Stimulated activated naive CD8-positive, alpha-beta T cell treated with anti-CD3 and anti-CD28 coated beads, Interleukin-15, amount 100 ng/mL, for 72 hours (primary cell): ENCODE results near the gene PTPRN2.
A peak's percentile ranks its signal among the peaks of the same experiment; 100 is the strongest.
"Not testable (repeated sequence)": the region's sequence is repeated elsewhere in the genome, so short reads cannot be mapped to it uniquely, and the experiment has no call there.

Experiments
- ATAC-seq: fragments of 150-1000 bp; cut with Tn5 transposase; 2 replicates; pipeline ENCODE4 v1.10.0; 2021; ENCODE audit warnings: mild to moderate bottlenecking, moderate library complexity
- DNase-seq, 2 donors: peaks; one replicate each; pipeline ENCODE4 v3.0.0; 2021 to 2022
- H3K27ac Mint-ChIP-seq, 2 donors: one replicate each; pipeline ENCODE4 v1.8.0; 2022; ENCODE audit warnings: mild to moderate bottlenecking in 2 of 2, mixed read lengths in 2 of 2, moderate library complexity in 2 of 2
- H3K27me3 Mint-ChIP-seq: one replicate; pipeline ENCODE4 v1.8.0; 2022; ENCODE audit warnings: mixed read lengths
- H3K4me1 Mint-ChIP-seq: one replicate; pipeline ENCODE4 v1.8.0; 2022; ENCODE audit warnings: mild to moderate bottlenecking, mixed read lengths
- H3K4me3 Mint-ChIP-seq, 2 donors: one replicate each; pipeline ENCODE4 v1.8.0; 2022; ENCODE audit warnings: mild to moderate bottlenecking in 2 of 2, mixed read lengths in 2 of 2, moderate library complexity in 1 of 2
- H3K9me3 Mint-ChIP-seq, 2 donors: one replicate each; pipeline ENCODE4 v1.8.0; 2022; ENCODE audit warnings: mixed read lengths in 2 of 2

The PTPRN2 gene

GRCh38 chr7:158526531-158526930 is 61.1 kb downstream of the PTPRN2 start:
- DNase-seq, result no peak
- peaks cover 16% of the 10 kb centered on the region for H3K27me3 Mint-ChIP-seq
- H3K4me1 Mint-ChIP-seq, result no peaks in the 10 kb centered on the region
- no peak for ATAC-seq
- peaks cover 0 to 7% of the 10 kb centered on the region in 2 donors for H3K9me3 Mint-ChIP-seq
- H3K27ac Mint-ChIP-seq, result no peak overlapping the region
- H3K4me3 Mint-ChIP-seq, result no peak overlapping the region

DNA sequence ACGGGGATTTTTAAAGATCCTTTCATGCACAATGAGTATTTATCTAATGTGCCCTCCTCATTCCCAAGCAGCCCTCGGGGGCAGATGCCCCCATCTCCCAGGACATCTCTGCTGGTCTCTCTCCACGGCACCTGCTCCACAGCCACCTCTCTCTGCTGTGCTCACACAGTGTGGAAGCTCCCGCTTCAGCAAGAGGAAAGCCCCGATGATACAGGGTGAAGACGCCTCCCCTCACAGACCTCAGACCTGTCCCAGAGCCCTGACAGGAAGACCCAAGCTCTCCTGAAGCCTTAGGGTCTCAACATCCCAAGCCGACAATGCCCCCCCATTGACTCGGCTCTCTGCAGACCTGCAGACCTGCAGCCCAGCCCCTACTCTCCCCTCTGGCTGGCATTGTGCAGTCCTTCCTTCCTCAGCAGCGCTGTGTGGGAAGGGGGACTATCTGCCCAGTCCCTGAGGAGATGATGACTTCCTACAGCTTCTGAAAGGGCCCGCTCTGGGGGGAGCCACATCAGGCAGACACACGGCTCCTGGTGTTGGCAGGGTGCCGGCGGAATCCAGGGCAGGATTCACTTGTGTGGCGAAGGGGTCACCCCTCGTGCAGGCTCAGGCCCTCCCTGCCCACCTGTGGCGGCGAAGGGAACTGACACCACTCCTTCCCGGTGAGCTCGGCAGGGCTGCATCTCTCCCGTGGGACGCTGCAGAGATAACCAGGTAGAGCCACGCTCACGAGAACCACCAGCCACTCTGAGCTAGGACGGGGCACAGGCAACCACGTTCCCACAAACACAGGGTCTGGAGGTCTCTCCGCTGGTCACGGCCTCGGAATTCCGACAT is 61.8 kb downstream of the PTPRN2 start:
- ATAC-seq, result no peak

GRCh38 chr7:158524749-158525635 is 62.6 kb downstream of the PTPRN2 start:
- Mint-ChIP-seq H3K27ac (no peak overlapping the region), H3K4me3 (no peak overlapping the region), H3K9me3 (peaks cover 0 to 7% of the 10 kb centered on the region in 2 donors), H3K27me3 (peaks cover 16% of the 10 kb centered on the region), H3K4me1 (no peaks in the 10 kb centered on the region)
- DNase-seq, result no peak
- ATAC-seq, result no peak

More for the DNA sequence above, 61.8 kb downstream of the PTPRN2 start:
- H3K27me3 Mint-ChIP-seq, result peaks cover 16% of the 10 kb centered on the region
- no peak overlapping the region for H3K4me3 Mint-ChIP-seq
- no peak for DNase-seq
- peaks cover 0 to 7% of the 10 kb centered on the region in 2 donors for H3K9me3 Mint-ChIP-seq
- H3K27ac Mint-ChIP-seq, result peak overlapping the region in 1 of 2 donors; percentile 61
- no peaks in the 10 kb centered on the region for H3K4me1 Mint-ChIP-seq

DNA sequence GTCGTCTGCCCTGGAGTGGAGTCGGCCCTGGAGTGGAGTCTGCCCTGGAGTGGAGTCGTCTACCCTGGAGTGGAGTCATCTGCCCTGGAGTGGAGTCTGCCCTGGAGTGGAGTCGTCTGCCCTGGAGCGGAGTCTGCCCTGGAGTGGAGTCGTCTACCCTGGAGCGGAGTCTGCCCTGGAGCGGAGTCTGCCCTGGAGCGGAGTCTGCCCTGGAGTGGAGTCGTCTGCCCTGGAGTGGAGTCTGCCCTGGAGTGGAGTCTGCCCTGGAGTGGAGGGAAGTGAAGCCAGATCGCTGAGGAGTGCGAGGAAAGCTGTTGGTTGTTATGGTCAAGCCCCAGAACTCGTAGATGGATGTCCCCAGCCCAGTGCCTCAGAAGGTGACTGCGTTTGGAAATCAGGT is 63.3 kb downstream of the PTPRN2 start:
- peaks cover 16% of the 10 kb centered on the region for H3K27me3 Mint-ChIP-seq
- not testable (repeated sequence) for ATAC-seq, DNase-seq, H3K27ac Mint-ChIP-seq, H3K9me3 Mint-ChIP-seq, H3K4me3 Mint-ChIP-seq, H3K4me1 Mint-ChIP-seq

DNA sequence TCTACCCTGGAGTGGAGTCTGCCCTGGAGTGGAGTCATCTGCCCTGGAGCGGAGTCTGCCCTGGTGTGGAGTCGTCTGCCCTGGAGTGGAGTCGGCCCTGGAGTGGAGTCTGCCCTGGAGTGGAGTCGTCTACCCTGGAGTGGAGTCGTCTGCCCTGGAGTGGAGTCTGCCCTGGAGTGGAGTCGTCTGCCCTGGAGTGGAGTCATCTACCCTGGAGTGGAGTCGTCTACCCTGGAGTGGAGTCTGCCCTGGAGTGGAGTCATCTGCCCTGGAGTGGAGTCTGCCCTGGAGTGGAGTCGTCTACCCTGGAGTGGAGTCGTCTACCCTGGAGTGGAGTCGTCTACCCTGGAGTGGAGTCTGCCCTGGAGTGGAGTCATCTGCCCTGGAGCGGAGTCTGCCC is 63.7 kb downstream of the PTPRN2 start:
- ATAC-seq, H3K4me1 Mint-ChIP-seq, DNase-seq, H3K4me3 Mint-ChIP-seq, H3K27ac Mint-ChIP-seq, H3K9me3 Mint-ChIP-seq: not testable (repeated sequence)
- H3K27me3 Mint-ChIP-seq, result peaks cover 16% of the 10 kb centered on the region

GRCh38 chr7:158523165-158523856 is 64.3 kb downstream of the PTPRN2 start:
- H3K4me1 Mint-ChIP-seq, result not testable (repeated sequence)

GRCh38 chr7:158521795-158522194 is 65.8 kb downstream of the PTPRN2 start:
- not testable (repeated sequence) for ATAC-seq, H3K9me3 Mint-ChIP-seq, H3K27ac Mint-ChIP-seq, H3K4me3 Mint-ChIP-seq, DNase-seq, H3K4me1 Mint-ChIP-seq
- H3K27me3 Mint-ChIP-seq, result peaks cover 26% of the 10 kb centered on the region

More at GRCh38 chr7:158523165-158523856, 64.3 kb downstream of the PTPRN2 start:
- ATAC-seq, H3K4me3 Mint-ChIP-seq, DNase-seq, H3K9me3 Mint-ChIP-seq, H3K27ac Mint-ChIP-seq: not testable (repeated sequence)
- H3K27me3 Mint-ChIP-seq, result peaks cover 19% of the 10 kb centered on the region

DNA sequence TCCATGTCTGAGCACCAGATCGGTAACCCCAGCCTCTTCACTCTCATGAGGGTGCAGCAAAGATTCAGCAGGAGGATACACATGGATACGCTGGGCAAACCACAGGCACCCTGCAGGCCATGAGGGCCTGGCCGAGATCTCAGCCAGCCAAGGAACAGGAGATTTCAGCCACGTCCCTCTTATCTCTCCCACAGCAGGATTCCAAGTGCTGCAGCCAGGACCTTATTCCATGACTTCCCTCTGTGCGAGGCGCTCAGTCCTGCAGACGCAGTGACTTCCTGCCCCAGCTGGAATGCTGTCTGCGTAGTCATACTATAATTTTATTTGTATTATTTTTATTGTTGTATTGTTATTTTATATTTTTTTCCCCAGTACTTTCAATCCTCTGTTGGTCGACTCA is 66.8 kb downstream of the PTPRN2 start:
- Mint-ChIP-seq H3K27me3 (peaks cover 25% of the 10 kb centered on the region), H3K4me3 (no peak overlapping the region), H3K9me3 (peaks cover 0 to 7% of the 10 kb centered on the region in 2 donors), H3K27ac (no peak overlapping the region), H3K4me1 (no peaks in the 10 kb centered on the region)
- no peak for DNase-seq
- no peak for ATAC-seq

DNA sequence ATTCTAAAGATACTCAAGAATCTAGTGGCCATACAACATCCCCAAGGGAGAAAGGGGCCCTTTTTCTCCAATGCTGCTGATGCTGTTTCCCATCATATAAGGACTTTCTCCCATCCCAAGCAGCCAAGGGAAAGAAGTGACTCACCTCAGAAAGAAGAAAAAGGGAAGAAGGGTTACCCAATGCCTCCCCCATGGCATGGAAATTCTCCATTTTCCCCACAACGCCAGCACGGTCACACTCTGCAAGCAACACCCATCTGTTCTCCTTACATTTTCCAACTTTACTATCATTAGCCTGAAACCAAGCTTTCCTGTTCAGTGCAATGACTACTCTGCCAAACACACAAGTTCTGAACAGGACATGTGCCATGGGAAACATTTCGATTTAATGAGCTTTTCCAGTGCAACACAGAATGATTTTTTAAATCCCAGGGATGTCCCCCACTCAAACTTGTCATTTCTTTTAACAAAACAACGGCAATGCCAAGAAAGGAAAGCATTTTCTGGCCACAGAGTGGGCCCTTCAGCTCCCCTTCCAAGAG is 67.9 kb downstream of the PTPRN2 start:
- no peaks in the 10 kb centered on the region for H3K4me1 Mint-ChIP-seq
- H3K27ac Mint-ChIP-seq, result no peak overlapping the region
- no peak for ATAC-seq
- no peak for DNase-seq
- peaks cover 0 to 7% of the 10 kb centered on the region in 2 donors for H3K9me3 Mint-ChIP-seq
- H3K4me3 Mint-ChIP-seq, result no peak overlapping the region
- H3K27me3 Mint-ChIP-seq, result peaks cover 28% of the 10 kb centered on the region

DNA sequence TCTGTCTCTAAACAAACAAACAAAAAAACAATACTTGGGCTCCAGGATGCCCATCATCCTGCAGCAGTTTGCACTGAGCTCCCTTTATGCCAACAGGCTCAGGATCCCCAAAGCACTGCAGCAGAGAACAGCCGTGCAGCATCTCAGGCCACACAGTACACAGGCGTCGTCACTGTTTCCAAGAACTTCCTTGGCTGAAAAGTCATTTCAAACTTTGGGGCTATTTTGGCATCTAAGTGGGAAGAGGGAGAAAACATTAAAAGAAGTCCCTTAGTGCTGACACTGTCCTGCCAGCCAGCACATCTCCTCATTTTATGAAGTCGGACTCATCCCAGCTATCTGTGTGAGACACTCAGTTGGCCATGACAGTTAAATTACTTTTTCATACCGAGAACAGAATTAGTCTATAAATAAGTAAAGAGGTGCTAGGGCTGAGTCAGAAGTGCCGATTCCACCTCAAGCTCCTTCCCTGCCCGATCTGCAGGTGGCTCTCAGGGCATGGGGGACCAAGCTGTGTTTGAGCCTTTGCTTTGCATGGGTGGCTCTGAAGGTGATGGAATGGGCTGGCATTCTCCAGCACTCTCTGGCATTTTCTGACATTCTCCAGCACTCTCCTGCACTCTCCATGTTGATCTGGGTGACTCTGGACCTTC is 68.5 kb downstream of the PTPRN2 start:
- Mint-ChIP-seq H3K4me3 (no peak overlapping the region), H3K27me3 (peaks cover 28% of the 10 kb centered on the region), H3K27ac (no peak overlapping the region), H3K9me3 (peaks cover 0 to 7% of the 10 kb centered on the region in 2 donors), H3K4me1 (no peaks in the 10 kb centered on the region)
- DNase-seq (no peak), ATAC-seq (no peak)

- Mint-ChIP-seq H3K9me3 (peaks cover 3 to 9% of the 10 kb centered on the region in 2 donors), H3K27ac (peak overlapping the region in 1 of 2 donors; percentile 7), H3K27me3 (peaks cover 28% of the 10 kb centered on the region), H3K4me1 (no peaks in the 10 kb centered on the region), H3K4me3 (no peak overlapping the region)
- DNase-seq, result no peak
- no peak for ATAC-seq
Observed at GRCh38 chr7:158517571-158517970, 70.1 kb downstream of the PTPRN2 start.

DNA sequence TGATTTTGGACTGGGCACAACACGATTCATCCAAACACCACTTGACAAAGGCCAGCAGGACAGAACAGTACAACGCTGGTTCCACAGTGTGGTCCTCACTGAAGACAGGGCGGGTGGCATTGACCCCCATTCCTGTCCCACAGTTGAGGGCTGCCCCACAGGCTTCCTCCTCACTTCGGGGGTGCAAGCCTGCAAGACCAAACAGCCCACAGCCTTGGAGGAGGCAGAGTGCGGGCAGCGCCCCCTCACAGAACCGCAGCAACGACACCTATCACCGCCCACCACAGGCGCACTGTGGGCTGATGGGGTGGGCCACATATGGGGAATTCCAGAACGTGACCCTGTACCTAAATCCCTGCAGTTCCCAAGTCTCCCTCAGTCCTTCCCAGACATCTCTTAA is 70.6 kb downstream of the PTPRN2 start:
- H3K4me3 Mint-ChIP-seq, result no peak overlapping the region
- H3K4me1 Mint-ChIP-seq, result no peaks in the 10 kb centered on the region
- ATAC-seq (no peak), DNase-seq (no peak)
- H3K27ac Mint-ChIP-seq, result no peak overlapping the region
- H3K9me3 Mint-ChIP-seq, result peaks cover 8 to 11% of the 10 kb centered on the region in 2 donors
- peaks cover 28% of the 10 kb centered on the region for H3K27me3 Mint-ChIP-seq

DNA sequence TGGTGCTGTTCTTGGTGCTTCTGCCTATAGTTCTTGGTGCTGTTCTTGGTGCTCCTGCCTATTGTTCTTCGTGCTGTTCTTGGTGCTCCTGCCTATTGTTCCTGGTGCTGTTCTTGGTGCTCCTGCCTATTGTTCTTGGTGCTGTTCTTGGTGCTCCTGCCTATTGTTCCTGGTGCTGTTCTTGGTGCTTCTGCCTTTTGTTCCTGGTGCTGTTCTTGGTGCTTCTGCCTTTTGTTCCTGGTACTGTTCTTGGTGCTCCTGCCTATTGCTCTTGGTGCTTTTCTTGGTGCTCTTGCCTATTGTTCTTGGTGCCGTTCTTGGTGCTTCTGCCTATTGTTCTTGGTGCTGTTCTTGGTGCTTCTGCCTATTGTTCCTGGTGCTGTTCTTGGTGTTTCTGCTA is 71.1 kb downstream of the PTPRN2 start:
- Mint-ChIP-seq H3K9me3 (peaks cover 14 to 16% of the 10 kb centered on the region in 2 donors), H3K4me3 (no peak overlapping the region), H3K27ac (no peak overlapping the region), H3K27me3 (peaks cover 28% of the 10 kb centered on the region), H3K4me1 (no peaks in the 10 kb centered on the region)
- DNase-seq (no peak), ATAC-seq (no peak)

DNA sequence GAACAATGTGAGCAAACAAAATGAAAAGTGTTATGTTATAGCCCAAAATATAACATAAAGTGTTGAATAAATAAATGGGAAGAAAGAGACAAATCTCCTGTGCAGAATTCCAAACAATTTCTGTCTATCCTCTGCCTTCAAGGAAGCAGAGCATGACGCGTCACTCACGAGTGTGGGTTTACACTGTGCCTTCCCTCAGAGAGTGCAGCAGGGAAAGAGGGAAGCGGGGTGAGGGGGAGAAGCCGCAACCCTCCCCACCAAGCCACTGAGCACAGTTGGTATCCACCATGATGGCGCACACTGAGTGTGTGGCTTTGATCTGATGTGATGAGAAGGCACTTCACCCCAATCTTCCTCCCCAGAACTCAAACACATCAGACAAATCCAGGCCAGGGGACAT is 74.8 kb downstream of the PTPRN2 start:
- Mint-ChIP-seq H3K27ac (no peak overlapping the region), H3K27me3 (peaks cover 27% of the 10 kb centered on the region), H3K9me3 (peaks cover 23 to 39% of the 10 kb centered on the region in 2 donors), H3K4me1 (no peaks in the 10 kb centered on the region), H3K4me3 (no peak overlapping the region)
- ATAC-seq, result no peak
- no peak for DNase-seq

DNA sequence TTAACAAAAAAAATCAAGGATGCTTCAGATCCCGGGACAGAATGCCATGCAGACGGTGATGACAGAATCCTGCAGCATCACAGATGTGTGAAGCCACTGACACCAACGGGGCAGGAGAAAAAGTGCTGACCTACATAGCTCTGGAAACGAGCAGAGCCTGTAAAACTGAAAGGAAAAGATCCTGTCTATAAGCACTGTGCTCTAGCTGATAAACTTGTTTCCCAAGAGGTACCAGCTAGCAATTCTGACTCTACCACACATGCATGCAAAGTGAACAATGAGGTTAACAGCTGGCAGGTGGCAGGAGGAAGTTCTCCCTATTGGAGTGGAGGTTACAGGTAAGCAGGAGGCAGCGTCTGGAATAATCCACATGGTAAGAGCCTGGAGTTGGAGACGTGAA is 75.6 kb downstream of the PTPRN2 start:
- DNase-seq (no peak), ATAC-seq (no peak)
- Mint-ChIP-seq H3K4me1 (no peaks in the 10 kb centered on the region), H3K27me3 (peaks cover 27% of the 10 kb centered on the region), H3K9me3 (peaks cover 25 to 48% of the 10 kb centered on the region in 2 donors), H3K4me3 (no peak overlapping the region), H3K27ac (no peak overlapping the region)
